Measurements from ENCODE around the gene MSS51.

The MSS51 gene

DNA sequence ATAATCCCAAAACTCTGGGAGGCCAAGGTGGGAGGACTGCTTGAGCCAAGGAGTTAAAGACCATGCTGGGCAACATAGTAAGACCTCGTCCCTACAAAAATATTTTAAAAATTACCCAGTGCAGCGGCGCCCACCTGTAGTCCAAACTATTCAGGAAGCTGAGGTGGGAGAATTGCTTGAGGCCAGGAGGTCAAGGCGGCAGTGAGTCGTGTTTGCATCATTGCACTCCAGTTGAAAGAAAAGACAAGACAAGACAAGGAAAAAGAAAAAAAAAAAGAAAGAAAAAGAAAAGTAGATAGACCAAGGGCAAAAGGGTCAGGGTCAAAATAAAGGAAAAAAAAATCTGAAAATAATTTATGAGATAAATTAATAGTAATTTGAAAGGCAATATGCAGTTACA lies 25.3 kb downstream of the MSS51 start:
- H3K36me3 Mint-ChIP-seq (ENCODE audit: low read depth) = peaks cover 4% of the 10 kb centered on the region
- peaks cover 5% of the 10 kb centered on the region for H3K4me1 Mint-ChIP-seq
- TF ChIP-seq, protein P1, sequence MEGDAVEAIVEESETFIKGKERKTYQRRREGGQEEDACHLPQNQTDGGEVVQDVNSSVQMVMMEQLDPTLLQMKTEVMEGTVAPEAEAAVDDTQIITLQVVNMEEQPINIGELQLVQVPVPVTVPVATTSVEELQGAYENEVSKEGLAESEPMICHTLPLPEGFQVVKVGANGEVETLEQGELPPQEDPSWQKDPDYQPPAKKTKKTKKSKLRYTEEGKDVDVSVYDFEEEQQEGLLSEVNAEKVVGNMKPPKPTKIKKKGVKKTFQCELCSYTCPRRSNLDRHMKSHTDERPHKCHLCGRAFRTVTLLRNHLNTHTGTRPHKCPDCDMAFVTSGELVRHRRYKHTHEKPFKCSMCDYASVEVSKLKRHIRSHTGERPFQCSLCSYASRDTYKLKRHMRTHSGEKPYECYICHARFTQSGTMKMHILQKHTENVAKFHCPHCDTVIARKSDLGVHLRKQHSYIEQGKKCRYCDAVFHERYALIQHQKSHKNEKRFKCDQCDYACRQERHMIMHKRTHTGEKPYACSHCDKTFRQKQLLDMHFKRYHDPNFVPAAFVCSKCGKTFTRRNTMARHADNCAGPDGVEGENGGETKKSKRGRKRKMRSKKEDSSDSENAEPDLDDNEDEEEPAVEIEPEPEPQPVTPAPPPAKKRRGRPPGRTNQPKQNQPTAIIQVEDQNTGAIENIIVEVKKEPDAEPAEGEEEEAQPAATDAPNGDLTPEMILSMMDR (IDR thresholded peaks at IDR 0.05; ENCODE audit: unreplicated experiment in 3 of 3) = no peak
- H3K27ac Mint-ChIP-seq = no peak overlapping the region
- H3K27me3 Mint-ChIP-seq (ENCODE audit: low read depth) = no peaks in the 10 kb centered on the region
- H3K9me3 Mint-ChIP-seq = no peaks in the 10 kb centered on the region
- no peak overlapping the region for H3K4me3 Mint-ChIP-seq

DNA sequence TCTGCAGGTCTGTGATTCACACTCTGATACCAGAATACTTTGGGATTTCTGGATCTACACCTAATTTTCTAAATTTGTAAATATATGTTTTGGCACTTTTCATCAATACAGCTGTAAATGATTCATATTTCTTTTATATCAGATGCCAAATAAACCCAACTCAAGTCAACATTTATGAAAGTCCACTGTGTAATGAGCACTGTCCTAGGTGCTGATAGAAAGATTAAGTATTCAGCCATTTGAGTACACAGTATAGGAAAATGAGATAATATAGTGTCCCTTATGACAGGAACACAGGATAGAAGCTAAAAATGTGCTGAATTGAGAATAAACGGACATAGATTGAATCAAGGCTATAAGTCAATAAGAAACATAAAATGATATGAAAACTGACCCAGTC lies 25.9 kb downstream of the MSS51 start:
- Mint-ChIP-seq H3K27me3 (ENCODE audit: low read depth) (no peaks in the 10 kb centered on the region), H3K4me1 (no peaks in the 10 kb centered on the region), H3K4me3 (no peak overlapping the region), H3K9me3 (no peaks in the 10 kb centered on the region), H3K36me3 (ENCODE audit: low read depth) (peaks cover 4% of the 10 kb centered on the region), H3K27ac (no peak overlapping the region)
- TF ChIP-seq, protein P1 (IDR thresholded peaks at IDR 0.05; ENCODE audit: unreplicated experiment in 3 of 3) = no peak

DNA sequence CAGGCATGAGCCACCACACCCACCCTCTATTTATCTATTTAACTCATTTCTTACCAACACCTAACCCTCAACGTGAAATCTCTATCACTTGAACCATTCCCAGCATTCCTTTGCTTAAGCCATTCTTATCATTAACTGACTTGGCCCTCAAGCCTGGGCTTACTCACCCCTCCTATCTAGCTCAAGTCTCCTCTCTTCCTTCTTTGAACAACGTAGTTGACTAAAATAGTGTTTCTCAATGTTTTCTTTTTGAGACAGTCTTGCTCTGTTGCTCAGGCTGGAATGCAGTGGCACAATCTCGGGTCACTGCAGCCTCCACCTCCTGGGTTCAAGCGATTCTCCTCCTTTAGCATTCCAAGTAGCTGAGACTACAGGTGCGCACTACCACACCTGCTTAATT lies 26.5 kb downstream of the MSS51 start:
- Mint-ChIP-seq H3K36me3 (ENCODE audit: low read depth) (peaks cover 4% of the 10 kb centered on the region), H3K27ac (no peak overlapping the region), H3K9me3 (no peaks in the 10 kb centered on the region), H3K4me3 (no peak overlapping the region), H3K27me3 (ENCODE audit: low read depth) (no peaks in the 10 kb centered on the region), H3K4me1 (no peaks in the 10 kb centered on the region)
- TF ChIP-seq, protein P1 (IDR thresholded peaks at IDR 0.05; ENCODE audit: unreplicated experiment in 3 of 3) = no peak

DNA sequence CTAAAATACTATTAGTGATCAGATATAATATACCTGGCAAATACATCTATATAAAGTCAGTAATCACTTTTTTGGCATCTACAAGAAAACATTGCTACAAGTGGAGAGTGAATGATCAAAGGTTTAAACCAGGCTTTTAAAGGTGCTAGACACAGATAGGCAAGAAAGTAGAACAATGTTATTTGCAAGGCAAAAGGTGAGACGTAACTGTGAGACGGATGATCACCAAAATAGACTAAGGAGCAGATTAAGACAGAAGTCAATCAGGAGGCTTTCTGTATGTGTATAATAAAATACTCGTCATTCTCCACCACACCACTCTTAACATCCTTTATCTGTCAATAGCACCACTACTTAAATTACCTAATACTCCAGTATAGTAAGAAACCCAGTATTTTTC lies 27.8 kb downstream of the MSS51 start:
- H3K4me3 Mint-ChIP-seq = no peak overlapping the region
- H3K27me3 Mint-ChIP-seq (ENCODE audit: low read depth) = no peaks in the 10 kb centered on the region
- peaks cover 4% of the 10 kb centered on the region for H3K36me3 Mint-ChIP-seq (ENCODE audit: low read depth)
- no peaks in the 10 kb centered on the region for H3K4me1 Mint-ChIP-seq
- H3K9me3 Mint-ChIP-seq = no peaks in the 10 kb centered on the region
- TF ChIP-seq, protein P1 (IDR thresholded peaks at IDR 0.05; ENCODE audit: unreplicated experiment in 3 of 3) = no peak
- H3K27ac Mint-ChIP-seq = no peak overlapping the region

DNA sequence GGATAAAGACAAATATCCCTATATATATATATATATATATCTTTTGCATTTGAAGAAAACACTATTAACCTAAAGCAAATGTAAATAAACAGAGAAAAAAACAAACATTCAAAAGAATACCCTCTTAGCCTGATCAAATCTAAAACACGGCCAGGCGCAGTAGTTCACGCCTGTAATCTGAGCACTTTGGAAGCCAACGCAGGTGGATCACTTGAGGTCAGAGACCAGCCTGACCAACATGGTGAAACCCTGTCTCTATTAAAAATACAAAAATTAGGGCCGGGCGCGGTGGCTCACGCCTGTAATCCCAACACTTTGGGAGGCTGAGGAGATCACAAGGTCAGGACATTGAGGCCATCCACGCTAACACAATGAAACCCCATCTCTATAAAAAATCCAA lies 28.7 kb downstream of the MSS51 start:
- no peak overlapping the region for H3K4me3 Mint-ChIP-seq
- no peaks in the 10 kb centered on the region for H3K9me3 Mint-ChIP-seq
- H3K27me3 Mint-ChIP-seq (ENCODE audit: low read depth) = no peaks in the 10 kb centered on the region
- TF ChIP-seq, protein P1 (IDR thresholded peaks at IDR 0.05; ENCODE audit: unreplicated experiment in 3 of 3) = no peak
- no peak overlapping the region for H3K27ac Mint-ChIP-seq
- no peaks in the 10 kb centered on the region for H3K4me1 Mint-ChIP-seq
- H3K36me3 Mint-ChIP-seq (ENCODE audit: low read depth) = peaks cover 4% of the 10 kb centered on the region

DNA sequence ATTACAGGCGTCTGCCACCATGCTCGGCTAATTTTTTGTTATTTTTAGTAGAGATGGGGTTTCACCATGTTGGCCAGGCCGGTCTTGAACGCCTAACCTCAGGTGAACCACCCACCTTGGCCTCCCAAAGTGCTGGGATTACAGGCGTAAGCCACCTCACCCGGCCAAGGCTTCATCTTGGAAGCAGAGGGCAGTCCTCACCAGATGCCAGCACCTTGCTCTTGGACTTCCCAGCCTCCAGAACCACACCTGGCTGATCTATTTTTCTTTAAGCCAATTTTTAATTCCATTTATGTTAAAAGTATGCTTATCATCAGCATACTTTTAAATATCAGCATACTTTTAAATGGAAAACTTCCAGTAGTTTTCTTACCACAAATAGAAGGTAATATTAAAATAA lies 31.7 kb downstream of the MSS51 start:
- TF ChIP-seq, protein P1 (IDR thresholded peaks at IDR 0.05; ENCODE audit: unreplicated experiment in 3 of 3) = no peak
- Mint-ChIP-seq H3K27me3 (ENCODE audit: low read depth) (no peaks in the 10 kb centered on the region), H3K4me3 (no peak overlapping the region), H3K9me3 (no peaks in the 10 kb centered on the region), H3K27ac (no peak overlapping the region), H3K36me3 (ENCODE audit: low read depth) (peaks cover 3% of the 10 kb centered on the region), H3K4me1 (no peaks in the 10 kb centered on the region)

Data from nephron (organoid).